Neural progenitor cell (in vitro differentiated cells): ENCODE results near the gene ACAN.

ENCODE experiments used
- CTCF ChIP-seq: fragments of 200-600 bp; sonication (generic); IDR thresholded peaks from 2 replicates; pipeline ENCODE4 v1.5.1; 2017; ENCODE audit warnings: antibody characterized with exemption, mild to moderate bottlenecking
- EZH2 ChIP-seq: fragments of 200-600 bp; sonication (generic); IDR thresholded peaks from 2 replicates; pipeline ENCODE4 v1.6.1; 2017; ENCODE audit warnings: antibody characterized with exemption, mild to moderate bottlenecking, moderate library complexity
- EZH2phosphoT487 ChIP-seq: fragments of 200-600 bp; sonication (generic); IDR thresholded peaks from 2 replicates; pipeline ENCODE4 v1.6.1; 2017; ENCODE audit warnings: antibody characterized with exemption

GRCh38 chr15:88906130-88906529 is 102.9 kb downstream of the ACAN start:
- no peak for TF ChIP-seq CTCF
- no peak for TF ChIP-seq EZH2phosphoT487
- TF ChIP-seq EZH2, result no peak
